Tibial nerve (tissue), 4 donors: ENCODE measurements around the gene COMMD7. TPM values are rescaled to one million over a fixed set of nuclear protein-coding genes. Genes with fewer than 3 reads are reported as not detected.
A peak's percentile ranks its signal among the peaks of the same experiment; 100 is the strongest.

Source experiments
- DNase-seq, 2 donors: peaks; one replicate each; pipeline ENCODE4 v3.0.0-alpha.2; 2019; ENCODE audit warnings: low spot score in 2 of 2
- H3K27ac ChIP-seq, 4 donors: fragments of 200-600 bp; sonication (generic) in 3 of 4; one replicate each; pipeline ENCODE4 v1.5.1; 2017 to 2019; ENCODE audit warnings: mild to moderate bottlenecking in 1 of 4
- H3K27me3 ChIP-seq, 2 donors: fragments of 200-600 bp; sonication (generic) in 1 of 2; one replicate each; pipeline versions ENCODE4 v1.5.1 to v1.6.0; 2017 to 2019
- H3K36me3 ChIP-seq, 3 donors: fragments of 200-600 bp; sonication (generic); one replicate each; pipeline ENCODE4 v1.5.1; 2018 to 2019
- H3K4me1 ChIP-seq, 4 donors: fragments of 200-600 bp; sonication (generic) in 3 of 4; one replicate each; pipeline ENCODE4 v1.5.1; 2017 to 2019
- H3K4me3 ChIP-seq, 4 donors: fragments of 200-600 bp; sonication (generic) in 3 of 4; one replicate each; pipeline ENCODE4 v1.5.1; 2017 to 2019; ENCODE audit warnings: mild to moderate bottlenecking in 1 of 4, moderate library complexity in 1 of 4
- H3K9me3 ChIP-seq, 4 donors: fragments of 200-600 bp; sonication (generic) in 3 of 4; one replicate each; pipeline ENCODE4 v1.5.1; 2017 to 2019
- CTCF ChIP-seq, 5 experiments: fragments of 200-600 bp in 3 of 5; fragments of 450-650 bp in 2 of 5; sonication (generic) in 3 of 5; IDR thresholded peaks; one replicate each; pipeline ENCODE4 v1.5.1; 2016 to 2019; ENCODE audit warnings: antibody characterized with exemption in 5 of 5, mild to moderate bottlenecking in 3 of 5, moderate library complexity in 2 of 5
- EP300 ChIP-seq, 2 donors: sonication (generic); formaldehyde crosslinking; IDR thresholded peaks; one replicate each; pipeline ENCODE4 v1.6.1; 2017; ENCODE audit warnings: antibody characterized with exemption in 2 of 2, mild to moderate bottlenecking in 1 of 2
- POLR2A ChIP-seq, 2 donors: fragments of 450-650 bp; IDR thresholded peaks; one replicate each; pipeline ENCODE4 v1.6.1; 2017; ENCODE audit warnings: antibody characterized with exemption in 2 of 2, mild to moderate bottlenecking in 2 of 2, moderate library complexity in 2 of 2
- WGBS, 2 donors: methylation state at CpG; one replicate each; pipeline ENCODE4 v1.1.5; 2018; 5-methylcytosine and 5-hydroxymethylcytosine counted together
- total RNA-seq, 4 donors: library from RNA; depleted of rRNA; stranded (reverse); fragments of >200 nt; gene quantifications; one replicate each; pipeline ENCODE4 v1.1.0, GENCODE V29; 2016

The COMMD7 gene
- total RNA-seq, 4 donors from 2014 or later: 14.1 to 33.2 (median 17.8) TPM

- DNase-seq: no peak
- Histone ChIP-seq H3K27ac (peak overlapping the region in 1 of 4 donors; percentile 2), H3K36me3 (no peaks in the 10 kb centered on the region), H3K9me3 (no peaks in the 10 kb centered on the region), H3K4me3 (no peak overlapping the region), H3K27me3 (no peaks in the 10 kb centered on the region), H3K4me1 (peaks cover 0 to 12% (median 3%) of the 10 kb centered on the region in 4 donors)
- 68 to 70% methylated on average over 22 of the region's 22 CpGs for WGBS, 2 donors
- no peak for TF ChIP-seq POLR2A (IDR thresholded peaks at IDR 0.05)
- TF ChIP-seq CTCF (IDR thresholded peaks at IDR 0.05): no peak
- TF ChIP-seq EP300 (IDR thresholded peaks at IDR 0.05): no peak
Observed at GRCh38 chr20:32672982-32673851, 70.0 kb downstream of the COMMD7 start.

GRCh38 chr20:32672394-32672981 lies 70.8 kb downstream of the COMMD7 start:
- H3K4me1 ChIP-seq: peaks cover 0 to 12% (median 3%) of the 10 kb centered on the region in 4 donors
- no peaks in the 10 kb centered on the region for H3K9me3 ChIP-seq
- 61 to 62% methylated on average over 3 of the region's 3 CpGs for WGBS, 2 donors
- H3K36me3 ChIP-seq: no peaks in the 10 kb centered on the region
- peak overlapping the region in 1 of 4 donors; percentile 2 for H3K27ac ChIP-seq
- H3K4me3 ChIP-seq: no peak overlapping the region
- no peak for DNase-seq
- TF ChIP-seq POLR2A (IDR thresholded peaks at IDR 0.05): no peak
- no peaks in the 10 kb centered on the region for H3K27me3 ChIP-seq

GRCh38 chr20:32670773-32671455 lies 72.4 kb downstream of the COMMD7 start:
- no peak for DNase-seq
- WGBS, 2 donors: 93 to 94% methylated on average over 2 of the region's 2 CpGs

GRCh38 chr20:32667027-32667426 lies 76.2 kb downstream of the COMMD7 start:
- peaks cover 0 to 19% (median 0%) of the 10 kb centered on the region in 4 donors for H3K4me1 ChIP-seq
- 48 to 55% methylated on average over 5 of the region's 5 CpGs for WGBS, 2 donors
- no peak overlapping the region for H3K27ac ChIP-seq
- no peak for DNase-seq
- H3K9me3 ChIP-seq: no peaks in the 10 kb centered on the region
- H3K36me3 ChIP-seq: no peaks in the 10 kb centered on the region
- TF ChIP-seq EP300 (IDR thresholded peaks at IDR 0.05): no peak
- no peak overlapping the region for H3K4me3 ChIP-seq
- H3K27me3 ChIP-seq: no peaks in the 10 kb centered on the region

More at GRCh38 chr20:32670773-32671455, 72.4 kb downstream of the COMMD7 start:
- Histone ChIP-seq H3K27ac (no peak overlapping the region), H3K4me1 (peaks cover 0 to 12% (median 3%) of the 10 kb centered on the region in 4 donors), H3K4me3 (no peak overlapping the region), H3K9me3 (no peaks in the 10 kb centered on the region), H3K36me3 (no peaks in the 10 kb centered on the region), H3K27me3 (no peaks in the 10 kb centered on the region)
- TF ChIP-seq POLR2A (IDR thresholded peaks at IDR 0.05) (no peak), EP300 (IDR thresholded peaks at IDR 0.05) (no peak)

- Histone ChIP-seq H3K4me3 (no peak overlapping the region), H3K27ac (peak overlapping the region in 1 of 4 donors; percentile 42), H3K9me3 (no peaks in the 10 kb centered on the region), H3K27me3 (no peaks in the 10 kb centered on the region), H3K36me3 (no peaks in the 10 kb centered on the region), H3K4me1 (peaks cover 0 to 19% (median 0%) of the 10 kb centered on the region in 4 donors)
- no peak for DNase-seq
- 48 to 59% methylated on average over 6 to 8 of the region's 9 CpGs for WGBS, 2 donors
- no peak for TF ChIP-seq POLR2A (IDR thresholded peaks at IDR 0.05)
- TF ChIP-seq CTCF (IDR thresholded peaks at IDR 0.05): no peak
- TF ChIP-seq EP300 (IDR thresholded peaks at IDR 0.05): no peak
Observed at GRCh38 chr20:32664678-32665159, 78.5 kb downstream of the COMMD7 start.

- TF ChIP-seq EP300 (IDR thresholded peaks at IDR 0.05) (no peak), CTCF (IDR thresholded peaks at IDR 0.05) (no peak), POLR2A (IDR thresholded peaks at IDR 0.05) (no peak)
- Histone ChIP-seq H3K36me3 (no peaks in the 10 kb centered on the region), H3K4me3 (no peak overlapping the region), H3K27ac (peak overlapping the region in 1 of 4 donors; percentile 42), H3K4me1 (peaks cover 0 to 19% (median 0%) of the 10 kb centered on the region in 4 donors), H3K27me3 (no peaks in the 10 kb centered on the region), H3K9me3 (no peaks in the 10 kb centered on the region)
- no peak for DNase-seq
- 83 to 85% methylated on average over 10 to 11 of the region's 11 CpGs for WGBS, 2 donors
Observed at GRCh38 chr20:32664012-32664677, 79.1 kb downstream of the COMMD7 start.
